ENCODE results near the gene BEND7.
"Not testable (repeated sequence)": the region's sequence is repeated elsewhere in the genome, so short reads cannot be mapped to it uniquely, and the experiment has no call there.

The BEND7 gene

GRCh38 chr10:13481690-13482089 is 47.1 kb downstream of the BEND7 start:
- DNase-seq (ENCODE audit: low spot score) = no peak

GRCh38 chr10:13475124-13475523 is 53.7 kb downstream of the BEND7 start:
- no peak for DNase-seq (ENCODE audit: low spot score)

DNA sequence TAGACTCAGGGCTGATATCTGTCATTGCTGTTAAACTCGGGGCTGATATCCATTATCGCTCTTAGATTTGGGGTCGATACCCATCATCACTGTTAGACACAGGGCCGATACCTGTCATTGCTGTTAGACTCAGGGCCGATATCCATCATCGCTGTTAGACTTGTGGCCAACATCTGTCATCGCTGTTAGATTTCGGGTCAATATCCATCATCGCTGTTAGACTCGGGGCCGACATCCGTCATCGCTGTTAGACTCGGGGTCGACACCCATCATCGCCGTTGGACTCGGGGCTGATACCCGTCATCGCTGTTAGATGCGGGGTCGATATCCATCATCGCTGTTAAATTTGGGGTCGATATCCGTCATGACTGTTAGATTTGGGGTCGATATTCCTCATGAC is 54.8 kb downstream of the BEND7 start:
- DNase-seq (ENCODE audit: low spot score) = no peak

- no peak for DNase-seq (ENCODE audit: low spot score)
Measured at GRCh38 chr10:13472359-13472758, 56.5 kb downstream of the BEND7 start.

DNA sequence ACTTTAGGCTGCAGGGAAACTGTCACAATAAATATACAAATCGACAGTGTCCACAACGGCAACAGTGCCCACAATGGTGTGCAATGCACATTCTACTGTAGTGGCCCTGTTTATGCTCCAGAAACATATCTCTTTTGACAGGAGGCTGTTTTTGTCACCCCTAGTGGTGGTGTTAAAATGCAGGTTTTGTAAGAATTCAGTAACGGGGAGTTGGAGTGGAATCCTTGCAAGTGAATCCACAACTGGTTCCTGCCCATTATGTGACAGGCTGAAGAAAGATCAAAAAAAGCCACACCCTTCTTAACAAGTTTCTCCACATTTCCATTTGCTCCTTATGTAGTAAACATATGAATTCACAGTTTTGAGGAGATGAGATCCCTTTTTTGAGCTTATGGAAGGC is 58.5 kb downstream of the BEND7 start:
- DNase-seq (ENCODE audit: low spot score) = no peak

DNA sequence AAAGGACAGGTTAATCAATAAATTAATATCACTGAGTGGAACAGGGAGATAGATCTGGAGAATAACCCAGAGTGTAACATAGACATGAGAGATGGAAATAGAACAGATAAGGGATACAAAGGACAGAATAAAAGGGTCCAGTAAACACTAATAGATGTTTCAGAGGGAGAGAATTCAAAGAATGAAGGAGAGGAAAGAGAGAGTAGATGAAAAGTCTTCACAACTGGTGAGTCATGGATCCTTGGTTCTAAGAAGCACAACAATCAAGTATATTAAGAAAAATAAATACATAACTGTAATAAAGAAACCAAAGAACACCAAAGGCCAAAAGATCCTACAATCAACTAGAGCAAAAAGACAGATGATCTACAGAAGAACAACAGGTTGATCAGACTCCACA is 66.3 kb downstream of the BEND7 start:
- DNase-seq (ENCODE audit: low spot score) = no peak

DNA sequence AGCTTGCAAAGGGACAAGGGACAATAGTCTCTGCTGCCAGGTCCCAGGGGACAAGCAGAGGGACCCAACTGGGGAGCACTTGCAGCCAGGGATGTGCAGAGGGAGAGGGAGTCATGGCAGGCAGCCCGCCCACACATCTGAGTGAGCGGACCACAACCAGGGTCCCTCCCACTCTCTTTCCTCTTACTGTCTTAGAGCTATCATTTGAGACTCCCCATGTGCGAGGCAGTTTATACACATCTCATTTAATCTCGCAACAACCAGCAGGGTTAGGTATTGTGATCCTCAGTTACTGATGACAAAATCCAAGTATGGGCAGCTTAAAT is 70.2 kb downstream of the BEND7 start:
- DNase-seq (ENCODE audit: low spot score) = no peak

GRCh38 chr10:13457958-13458686 is 70.7 kb downstream of the BEND7 start:
- DNase-seq (ENCODE audit: low spot score) = no peak

- no peak for DNase-seq (ENCODE audit: low spot score)
Measured at GRCh38 chr10:13453896-13454295, 74.9 kb downstream of the BEND7 start.

DNA sequence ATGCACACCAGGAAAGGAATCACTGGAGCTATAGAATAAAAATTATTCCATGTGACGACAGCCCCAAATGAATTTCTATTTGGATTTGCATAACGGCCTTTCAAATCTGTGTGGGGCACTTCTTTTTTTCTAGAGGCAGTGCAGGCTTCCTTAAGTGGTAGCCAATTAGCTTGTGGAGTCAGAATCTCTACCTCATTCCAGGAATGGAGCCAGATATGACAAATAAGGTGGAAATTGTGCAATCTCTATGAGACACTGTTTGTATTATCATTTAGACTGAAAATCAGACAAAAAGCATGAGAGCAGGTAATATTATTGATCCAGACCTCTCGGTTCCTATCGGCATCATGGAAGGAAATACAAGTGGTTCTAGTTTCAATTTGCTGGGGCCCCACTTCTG is 78.7 kb downstream of the BEND7 start:
- no peak for DNase-seq (ENCODE audit: low spot score)

DNA sequence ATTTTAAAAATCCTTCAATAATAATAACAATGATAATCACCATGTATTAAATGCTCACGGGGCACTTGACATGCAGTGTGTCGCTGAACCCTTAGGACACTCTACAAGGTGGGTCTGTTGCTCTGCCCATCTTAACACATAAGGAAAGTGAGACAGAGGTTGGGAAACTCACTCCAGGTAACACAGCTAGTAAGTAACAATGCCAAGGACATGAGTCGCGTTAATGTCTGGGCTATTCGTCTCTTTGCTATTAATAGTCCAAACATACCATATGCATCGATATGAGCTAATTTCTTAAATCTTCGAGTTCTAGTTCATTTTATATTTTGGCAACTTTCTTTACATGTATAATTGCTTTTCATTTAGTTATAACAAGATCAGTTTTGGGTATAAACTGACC is 79.5 kb downstream of the BEND7 start:
- DNase-seq (ENCODE audit: low spot score) = no peak

GRCh38 chr10:13448216-13448615 is 80.6 kb downstream of the BEND7 start:
- no peak for DNase-seq (ENCODE audit: low spot score)

DNA sequence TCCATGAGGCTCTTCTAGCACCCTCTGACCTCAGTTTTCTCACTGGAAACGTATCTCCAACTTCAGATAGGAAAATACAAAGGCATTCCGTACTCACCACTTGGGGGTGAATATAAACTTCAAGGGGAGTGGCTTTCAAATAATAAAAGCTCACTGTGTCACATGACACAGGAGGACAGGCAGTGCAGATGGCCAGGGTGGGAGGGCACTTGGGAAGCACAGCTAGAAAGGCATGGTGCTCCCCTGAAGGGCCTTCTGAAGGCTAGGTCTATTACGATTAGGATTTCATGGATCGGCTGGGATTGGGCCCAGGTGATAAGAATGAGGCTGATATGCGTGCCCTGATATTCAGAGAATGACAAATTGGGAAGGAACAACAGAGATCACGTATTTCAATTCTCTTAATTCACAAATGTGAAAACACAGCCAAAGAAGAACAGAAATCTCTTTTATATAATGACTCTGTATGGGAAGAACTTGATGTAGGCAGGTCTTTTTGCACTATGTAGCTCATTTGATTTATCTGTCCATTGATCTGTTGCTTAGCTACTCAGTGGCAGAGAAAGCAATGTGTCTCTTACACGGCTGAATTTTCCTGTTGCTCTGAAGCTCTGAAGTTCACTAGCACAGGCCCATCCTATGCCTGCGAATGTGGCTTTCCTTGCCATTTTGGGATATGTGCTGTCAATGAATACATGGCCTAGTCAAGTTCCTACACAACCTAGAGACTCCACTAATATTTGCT is 83.0 kb downstream of the BEND7 start:
- DNase-seq (ENCODE audit: low spot score) = no peak

- DNase-seq (ENCODE audit: low spot score) = no peak
Measured at GRCh38 chr10:13441476-13441875, 87.3 kb downstream of the BEND7 start.

GRCh38 chr10:13440185-13441061 is 88.4 kb downstream of the BEND7 start:
- peak; percentile 92 for DNase-seq (ENCODE audit: low spot score)

GRCh38 chr10:13439313-13440184 is 89.3 kb downstream of the BEND7 start:
- peak; percentile 52 for DNase-seq (ENCODE audit: low spot score)

DNA sequence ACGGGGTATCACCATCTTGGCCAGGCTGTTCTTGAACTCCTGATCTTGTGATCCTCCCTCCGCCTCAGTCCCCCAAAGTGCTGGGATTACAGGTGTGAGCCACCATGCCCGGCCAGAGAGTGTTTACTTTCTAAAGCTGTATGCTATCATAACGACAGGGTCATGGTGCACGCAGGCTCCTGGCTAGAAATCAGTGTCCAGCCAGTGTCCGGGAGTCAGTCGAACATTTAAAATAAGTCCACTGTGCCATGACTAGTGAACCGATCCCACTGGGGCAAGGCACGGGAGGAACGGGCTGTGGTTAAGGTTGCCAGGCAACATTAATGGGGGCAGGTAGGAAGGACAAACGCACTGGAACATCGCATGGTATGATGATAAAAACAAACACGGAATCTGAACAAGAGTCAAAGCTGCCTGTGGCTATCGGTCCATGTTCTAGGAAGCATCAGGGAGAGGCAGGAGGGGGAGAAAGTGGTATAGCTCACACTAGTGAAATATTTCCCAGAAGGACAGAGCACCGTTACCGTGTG is 91.7 kb downstream of the BEND7 start:
- no peak for DNase-seq (ENCODE audit: low spot score)

- not testable (repeated sequence) for DNase-seq (ENCODE audit: low spot score)
Measured at GRCh38 chr10:13427943-13428342, 100.9 kb downstream of the BEND7 start.

- no peak for DNase-seq (ENCODE audit: low spot score)
Measured at GRCh38 chr10:13425397-13425796, 103.4 kb downstream of the BEND7 start.

DNA sequence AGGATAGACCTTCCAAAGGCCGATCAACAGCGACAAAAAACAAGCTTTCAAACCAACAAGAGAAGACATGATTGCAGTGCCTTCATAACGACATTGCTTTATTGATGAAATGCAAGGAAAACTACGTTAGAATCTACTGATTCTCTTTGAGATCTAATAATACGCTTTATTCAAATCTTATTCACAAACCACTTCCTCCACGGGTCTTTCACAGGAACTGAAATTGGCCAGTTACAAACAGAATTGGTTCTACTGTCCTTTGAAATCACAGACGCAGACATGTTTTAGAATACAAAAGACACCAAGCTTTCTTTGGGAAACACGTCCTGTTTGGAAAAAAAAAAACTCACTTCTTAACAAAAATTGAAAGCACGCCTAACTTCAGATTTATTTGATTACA is 106.0 kb downstream of the BEND7 start:
- no peak for DNase-seq (ENCODE audit: low spot score)

- no peak for DNase-seq (ENCODE audit: low spot score)
Measured at GRCh38 chr10:13421382-13421917, 107.4 kb downstream of the BEND7 start.
